CD1c-positive myeloid dendritic cell (primary cell): ENCODE results near the gene CTU2.

Experiments
- DNase-seq: peaks from one replicate; pipeline ENCODE4 v3.0.0-alpha.2; 2016; ENCODE audit errors: extremely low spot score

CTU2 gene

DNA sequence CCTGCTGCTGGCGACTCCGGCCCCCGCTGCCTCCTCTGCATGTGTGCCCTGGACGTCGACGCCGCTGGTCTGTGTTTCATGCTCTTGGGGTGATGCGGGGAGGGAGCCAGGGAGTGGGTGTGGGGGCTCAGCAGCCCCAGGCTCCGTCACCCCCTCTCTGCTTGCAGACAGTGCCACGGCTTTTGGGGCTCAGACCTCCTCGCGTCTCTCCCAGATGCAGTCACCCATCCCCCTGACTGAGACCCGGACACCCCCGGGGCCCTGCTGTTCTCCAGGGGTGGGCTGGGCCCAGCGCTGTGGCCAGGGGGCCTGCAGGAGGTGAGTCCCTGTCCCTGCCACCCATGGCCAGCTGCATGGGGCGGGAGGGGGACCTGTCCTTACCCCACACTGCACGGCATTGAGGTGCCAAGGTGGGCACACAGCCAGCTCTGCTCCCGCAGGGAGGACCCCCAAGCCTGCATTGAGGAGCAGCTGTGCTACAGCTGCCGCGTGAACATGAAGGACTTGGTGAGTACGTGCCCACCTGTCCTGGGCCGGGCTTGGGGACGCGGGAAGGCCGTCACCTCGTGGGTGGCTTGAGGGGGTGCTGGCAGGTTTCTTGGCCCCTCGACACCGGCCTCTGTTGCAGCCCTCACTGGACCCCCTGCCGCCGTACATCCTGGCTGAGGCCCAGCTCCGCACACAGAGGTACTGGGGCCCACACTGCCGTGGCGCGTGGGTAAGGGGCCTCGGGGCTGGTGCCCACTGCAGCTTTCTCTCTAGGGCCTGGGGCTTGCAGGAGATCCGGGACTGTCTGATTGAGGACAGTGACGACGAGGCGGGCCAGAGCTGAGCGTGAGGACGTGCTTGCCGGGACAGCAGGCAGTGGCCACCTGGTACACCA, 8.4 kb downstream of the CTU2 start:
- DNase-seq: no peak

DNA sequence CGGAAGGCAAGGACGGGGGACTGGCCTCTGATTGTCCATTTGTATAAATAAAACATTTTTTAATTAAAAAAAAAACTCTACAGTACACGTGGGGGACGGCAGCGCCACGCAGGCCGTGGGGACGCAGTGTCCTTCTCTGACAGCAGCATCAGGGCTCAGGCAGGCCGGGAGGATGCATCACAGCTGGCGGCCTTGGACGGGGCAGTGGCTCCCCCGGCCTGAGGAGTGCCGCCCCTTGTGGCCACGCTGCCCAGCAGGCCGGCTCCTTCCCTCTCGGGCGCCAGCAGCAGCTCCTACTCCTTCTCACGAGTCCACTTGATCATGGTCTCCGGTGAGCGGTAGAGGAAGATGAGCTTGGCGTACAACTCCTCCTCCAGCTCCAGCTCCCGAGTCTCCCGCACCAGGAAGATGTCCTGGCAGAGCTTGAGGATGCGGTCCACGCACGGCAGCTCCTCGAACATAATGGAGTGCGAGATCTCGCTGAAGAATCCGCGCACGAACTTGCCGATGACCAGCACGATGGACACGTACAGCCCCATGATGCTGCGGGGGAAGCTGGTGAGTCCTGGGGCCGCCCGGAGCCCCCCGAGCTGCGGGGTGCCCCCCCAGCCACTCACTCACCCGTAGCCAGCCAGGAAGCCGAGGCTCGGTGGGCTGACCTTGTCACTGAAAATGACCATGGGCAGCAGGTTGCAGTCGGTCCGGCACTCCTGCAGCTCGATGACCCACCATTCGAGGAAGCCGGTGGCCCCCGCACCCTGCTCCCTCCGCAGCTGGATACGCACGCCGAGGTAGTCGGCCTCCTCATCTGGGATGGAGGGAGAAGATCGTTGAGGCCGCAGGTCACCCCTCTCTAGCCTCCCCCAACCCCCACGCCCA, 9.2 kb downstream of the CTU2 start:
- no peak for DNase-seq

DNA sequence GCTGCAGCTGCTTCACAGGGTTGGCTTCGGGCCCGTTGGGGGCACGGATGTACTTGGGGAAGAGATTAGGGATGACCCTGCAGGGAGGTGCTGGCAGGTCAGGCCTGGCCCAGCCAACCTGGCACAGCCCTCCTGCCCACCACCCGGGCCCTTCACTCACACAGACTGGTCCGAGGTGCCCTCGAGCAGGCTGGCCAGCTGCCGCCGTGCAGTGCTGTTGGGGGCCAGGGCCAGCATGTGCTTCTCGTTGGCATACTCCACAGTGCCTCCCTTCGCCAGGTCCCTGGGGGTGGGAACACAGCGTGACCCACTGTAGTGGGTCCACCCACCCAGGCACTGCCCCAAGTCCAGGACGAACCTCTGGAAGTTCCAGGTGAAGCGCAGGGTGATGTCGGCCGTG, 9.9 kb downstream of the CTU2 start:
- DNase-seq: no peak

- DNase-seq: no peak
Measured at GRCh38 chr16:88716601-88717001, 10.3 kb downstream of the CTU2 start.

DNA sequence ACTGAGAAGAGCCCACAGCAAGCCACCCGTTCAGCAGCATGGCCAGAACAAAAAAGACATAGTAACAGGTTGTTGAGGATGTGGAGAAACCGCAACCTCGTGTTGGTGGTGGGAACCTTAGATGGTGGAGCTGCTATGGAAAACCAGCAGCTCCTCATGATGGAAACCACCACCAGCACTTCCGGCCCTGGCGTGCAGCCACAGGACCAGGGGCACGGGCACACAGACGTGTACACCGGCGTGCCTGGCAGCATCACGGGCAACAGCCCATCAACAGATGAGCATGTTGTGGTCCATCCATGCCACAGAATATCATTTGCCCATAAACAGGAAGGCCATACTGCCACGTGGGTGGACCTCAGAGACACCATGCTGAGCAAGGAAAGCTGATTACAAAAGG, 11.9 kb downstream of the CTU2 start:
- DNase-seq: no peak

DNA sequence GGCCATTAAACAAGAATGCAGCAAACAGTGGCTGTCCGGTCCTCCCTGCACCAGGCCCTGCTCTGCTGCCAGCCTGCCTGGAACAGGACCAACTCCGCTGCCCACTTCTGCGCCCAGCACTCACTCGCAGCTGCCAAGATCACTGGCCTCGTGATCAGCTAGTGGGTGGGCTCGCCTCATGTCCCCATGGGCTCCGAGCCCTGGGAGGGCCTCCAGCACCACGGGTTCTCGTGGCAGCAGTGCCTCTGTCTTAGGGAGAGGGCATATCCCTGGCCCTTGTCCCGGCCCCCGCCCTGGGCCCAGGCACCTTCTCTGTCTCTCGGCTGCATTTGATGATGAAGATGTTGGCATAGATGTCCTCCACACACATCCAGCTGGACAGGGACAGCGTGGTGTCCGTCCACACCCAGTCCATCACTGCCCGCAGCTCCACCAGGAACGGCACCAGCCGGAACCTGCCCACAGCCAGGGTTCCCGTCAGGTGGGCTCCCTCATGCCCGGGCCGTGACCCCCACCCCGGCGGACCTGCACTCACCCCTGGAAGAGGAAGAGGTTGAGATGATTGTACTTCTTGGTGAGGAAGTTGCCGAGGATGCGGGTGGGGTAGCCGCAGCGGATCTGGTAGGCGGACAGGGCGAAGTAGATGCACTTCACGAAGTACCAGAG, 13.1 kb downstream of the CTU2 start:
- no peak for DNase-seq

DNA sequence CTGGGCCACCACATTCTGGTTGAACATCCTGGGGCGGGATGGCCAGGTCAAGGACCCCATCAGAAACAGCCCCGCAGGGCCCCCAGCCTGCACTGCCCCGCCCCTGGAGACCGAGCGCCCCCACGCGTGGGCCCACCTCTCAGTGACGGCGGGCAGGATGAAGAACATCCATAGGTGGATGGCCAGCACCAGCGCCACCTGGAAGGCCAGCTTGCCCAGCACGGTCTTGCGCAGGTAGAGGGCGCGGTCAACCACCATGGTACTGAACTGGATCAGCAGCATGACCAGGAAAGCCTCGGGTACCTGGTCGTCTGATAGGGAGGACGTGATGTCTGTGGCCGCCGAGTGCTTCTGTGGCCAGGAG, 13.6 kb downstream of the CTU2 start:
- DNase-seq: no peak

- DNase-seq: no peak
Measured at GRCh38 chr16:88720396-88720970, 14.2 kb downstream of the CTU2 start.

GRCh38 chr16:88721236-88721635, 14.9 kb downstream of the CTU2 start:
- no peak for DNase-seq

GRCh38 chr16:88721815-88722755, 15.8 kb downstream of the CTU2 start:
- no peak for DNase-seq

GRCh38 chr16:88722784-88723506, 16.6 kb downstream of the CTU2 start:
- DNase-seq: no peak

DNA sequence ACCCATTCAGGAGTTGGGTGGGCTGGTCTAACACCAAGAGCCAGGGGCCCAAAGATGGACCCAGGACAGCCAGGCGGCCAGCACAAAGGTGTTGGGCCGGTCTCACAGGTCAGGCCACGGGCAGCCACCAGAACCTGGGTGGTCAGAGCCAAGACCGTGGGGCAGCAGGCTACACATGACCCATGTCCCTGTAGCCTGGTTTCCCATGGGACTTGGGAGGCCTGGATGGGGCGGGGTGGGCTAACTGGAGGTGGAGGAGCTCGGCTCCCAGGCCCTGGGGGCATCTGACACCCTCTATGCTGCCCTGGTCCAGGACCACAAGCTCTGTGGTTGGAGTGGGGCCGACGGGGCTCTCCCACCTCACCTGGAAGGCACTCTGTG, 17.2 kb downstream of the CTU2 start:
- DNase-seq: no peak

- DNase-seq: no peak
Measured at GRCh38 chr16:88723911-88724310, 17.6 kb downstream of the CTU2 start.

- DNase-seq: no peak
Measured at GRCh38 chr16:88724855-88725555, 18.7 kb downstream of the CTU2 start.

DNA sequence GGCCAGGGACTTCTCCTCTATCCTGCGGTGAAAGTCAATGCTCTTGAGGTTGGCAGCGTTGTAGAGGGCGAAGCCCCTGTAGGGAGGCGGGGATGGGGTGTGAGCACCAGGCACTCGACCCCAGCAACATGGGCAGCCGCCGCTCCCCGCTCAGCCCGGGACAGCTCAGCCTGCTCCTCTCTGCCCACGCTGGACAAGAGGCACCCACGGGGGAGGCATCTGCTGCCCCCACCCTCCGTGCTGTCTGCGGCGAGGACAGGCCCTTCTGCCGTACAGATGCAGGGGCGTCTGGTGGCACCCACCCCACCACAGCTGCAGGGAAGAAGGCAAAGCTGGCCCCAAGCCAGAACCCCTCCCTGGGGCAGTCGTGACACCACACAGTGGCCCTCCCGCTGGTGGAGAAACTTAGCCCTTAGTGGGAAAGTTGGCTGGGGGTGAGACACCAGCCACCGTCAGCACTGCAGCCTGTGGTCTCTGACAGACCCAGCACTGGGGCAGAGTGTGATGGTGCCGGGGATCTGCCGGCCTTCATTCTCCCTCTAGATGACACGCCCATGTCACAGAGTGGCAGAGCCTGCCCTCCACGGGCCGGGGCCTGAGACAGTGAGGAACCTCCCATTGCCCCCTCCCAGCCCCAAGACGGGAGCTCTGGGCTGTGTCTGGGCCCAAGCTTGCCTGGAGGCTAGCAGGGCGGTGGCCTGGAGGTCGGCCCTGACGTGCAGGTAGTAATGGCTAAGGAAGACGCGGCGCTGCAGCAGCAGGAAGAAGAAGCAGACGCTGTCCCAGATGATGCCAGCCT, 19.5 kb downstream of the CTU2 start:
- no peak for DNase-seq

GRCh38 chr16:88726408-88726749, 20.1 kb downstream of the CTU2 start:
- DNase-seq: no peak

DNA sequence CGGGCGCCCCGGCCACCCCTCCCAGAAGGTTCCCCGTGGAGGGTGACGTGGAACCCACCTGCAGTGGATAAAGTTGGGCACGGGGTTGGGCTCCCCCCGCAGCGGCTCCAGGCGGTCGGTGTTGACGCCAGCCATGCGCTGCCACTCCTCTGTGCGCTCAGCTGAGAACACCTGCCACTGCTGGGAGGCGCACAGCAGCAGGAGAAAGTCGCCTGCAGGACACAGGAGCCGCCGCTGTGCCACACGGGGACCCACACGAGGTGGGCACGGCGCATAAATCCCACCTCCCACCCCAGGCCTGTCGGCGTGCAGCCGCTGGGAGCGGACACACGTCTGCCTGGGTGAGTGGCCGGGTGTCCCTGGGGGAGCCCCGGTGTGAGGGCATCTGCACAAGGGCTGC, 20.7 kb downstream of the CTU2 start:
- no peak for DNase-seq

DNA sequence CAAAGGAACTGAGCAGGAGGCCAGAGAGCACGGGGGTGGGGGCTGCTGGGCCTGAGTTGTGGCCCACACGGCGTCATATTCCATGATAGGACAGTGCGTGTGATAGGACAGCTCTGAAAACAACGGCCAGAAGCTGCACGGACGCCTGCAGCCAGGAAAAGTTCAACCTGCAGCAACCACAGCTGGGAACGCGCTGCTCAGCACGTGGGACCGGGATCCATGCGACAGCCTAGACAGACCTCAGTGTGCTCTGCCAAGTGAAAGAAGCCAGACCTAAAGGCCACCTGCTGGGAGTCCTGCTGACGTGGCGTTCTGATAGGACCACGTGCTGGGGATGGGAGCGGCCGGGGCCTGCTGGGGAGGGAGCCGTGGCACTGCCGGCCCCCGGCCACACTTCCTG, 21.6 kb downstream of the CTU2 start:
- DNase-seq: no peak
